Ovary (tissue), 3 donors: ENCODE data around the gene DLX6.

Experiments
- CTCF ChIP-seq, 3 donors: fragments of 450-650 bp in 2 of 3; fragments of 200-600 bp in 1 of 3; IDR thresholded peaks; one replicate each; pipeline versions ENCODE4 v1.5.1 to v1.8.0; 2016 to 2022; ENCODE audit warnings: antibody characterized with exemption in 3 of 3, mild to moderate bottlenecking in 1 of 3
- POLR2A ChIP-seq: fragments of 450-650 bp; IDR thresholded peaks from one replicate; pipeline ENCODE4 v1.6.1; 2017; ENCODE audit warnings: antibody characterized with exemption, mild to moderate bottlenecking, moderate library complexity
- donor health status: DM: no; HTN: no; CAD: no.

DNA sequence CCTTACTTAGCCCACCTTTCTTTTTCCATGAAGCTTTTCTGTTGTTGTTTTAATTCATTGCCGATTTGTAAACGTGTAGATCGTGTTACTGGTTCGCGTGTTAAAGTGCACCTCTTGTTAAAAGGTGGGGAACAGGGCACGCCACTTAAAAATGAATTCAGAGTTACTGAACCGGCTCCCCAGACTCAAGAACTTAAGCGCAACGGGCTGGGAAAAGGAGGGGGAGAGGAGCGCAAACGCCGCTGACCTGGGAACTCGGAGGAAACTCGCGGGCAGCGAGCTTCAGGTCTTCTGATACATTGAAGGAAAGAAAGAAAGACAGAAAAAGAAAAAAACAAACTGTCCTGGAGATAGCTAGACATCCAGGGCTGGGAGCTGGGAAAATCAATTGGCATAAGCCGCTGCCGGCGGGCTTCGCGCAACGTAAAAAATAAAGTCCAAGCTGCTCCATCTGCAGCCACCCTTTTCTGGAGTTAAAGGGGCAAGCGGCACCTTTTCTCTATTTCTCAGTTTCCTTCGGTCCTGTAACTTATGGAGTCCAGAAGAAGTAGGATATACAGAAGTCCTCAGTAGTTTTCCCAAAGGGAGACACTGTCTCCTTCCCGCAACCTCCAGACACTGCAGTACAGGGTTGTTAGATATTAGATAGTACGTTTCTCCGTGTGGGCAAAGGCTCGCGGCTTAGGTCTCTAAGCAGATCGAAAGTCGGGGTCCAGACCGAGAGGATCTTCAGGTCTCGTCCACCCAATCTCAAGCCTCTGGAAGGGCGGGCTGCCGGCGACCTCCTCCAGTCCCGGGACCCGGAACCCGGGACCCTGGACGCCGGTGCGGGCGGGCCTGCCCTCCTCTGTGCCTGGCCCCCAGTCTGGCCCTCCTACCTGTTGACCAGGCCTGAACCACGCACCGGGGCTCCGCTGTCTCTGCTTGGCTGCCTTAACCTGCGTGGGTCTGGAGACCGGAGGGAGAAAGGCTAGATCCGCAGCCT is 1.8 kb upstream of the DLX6 start:
- TF ChIP-seq POLR2A (no peak), CTCF (IDR thresholded peaks at IDR 0.05) (no peak)
